Caco-2 (cell line): ENCODE measurements around the gene CTDSPL2. TPM values are rescaled to one million over a fixed set of nuclear protein-coding genes. Genes with fewer than 3 reads are reported as not detected.
"Not testable (repeated sequence)": the region's sequence is repeated elsewhere in the genome, so short reads cannot be mapped to it uniquely, and the experiment has no call there.

Experiments used
- BruUV-seq: library from RNA; stranded (reverse); fragments of 400-500 nt; replicated peaks from 2 replicates; lab custom pipeline; 2021; lab: Mats Ljungman, UMichigan
- CTCF ChIA-PET: fragments of 300-600 bp; sonication (Branson Sonifier 250); formaldehyde crosslinking; loops from one replicate; lab custom pipeline; 2022; ENCODE audit warnings: antibody characterized with exemption; lab: Charles Lee
- POLR2A ChIA-PET: fragments of 300-600 bp; sonication (Branson Sonifier 250); formaldehyde crosslinking; loops from one replicate; lab custom pipeline; 2022; ENCODE audit warnings: antibody characterized with exemption; lab: Charles Lee
- DNase-seq, 2 experiments: peaks; one replicate each; pipeline versions ENCODE4 v3.0.0 to v3.0.0-alpha.2; 2020 to 2022
- H3K27me3 ChIP-seq: replicated peaks from 2 replicates; pipeline ENCODE4 v1.6.0; 2011; ENCODE audit warnings: low read length; ENCODE audit not compliant: control insufficient read depth, insufficient read depth
- H3K36me3 ChIP-seq: 2 replicates; pipeline ENCODE4 v1.5.1; 2011; ENCODE audit warnings: low read length; ENCODE audit not compliant: control insufficient read depth, insufficient read depth
- H3K4me1 ChIP-seq: fragments of 250-450 bp; sonication (Bioruptor Pico); 2 replicates; pipeline ENCODE4 v1.5.1; 2020; ENCODE audit warnings: mild to moderate bottlenecking
- H3K4me3 ChIP-seq: 2 replicates; pipeline ENCODE4 v1.5.1; 2011; ENCODE audit warnings: low read depth, mild to moderate bottlenecking, control low read depth, low read length
- H3K9me3 ChIP-seq: fragments of 250-450 bp; sonication (Bioruptor Pico); 2 replicates; pipeline ENCODE4 v1.5.1; 2020; ENCODE audit warnings: mild to moderate bottlenecking, moderate library complexity
- H3K27ac Mint-ChIP-seq: one replicate; pipeline ENCODE4 v1.8.0; 2022; ENCODE audit warnings: mixed read lengths; ENCODE audit not compliant: unreplicated experiment
- H3K27me3 Mint-ChIP-seq: one replicate; pipeline ENCODE4 v1.8.0; 2022; ENCODE audit warnings: mixed read lengths; ENCODE audit not compliant: insufficient read depth, unreplicated experiment
- H3K36me3 Mint-ChIP-seq: one replicate; pipeline ENCODE4 v1.8.0; 2022; ENCODE audit warnings: mild to moderate bottlenecking, mixed read lengths; ENCODE audit not compliant: insufficient read depth, unreplicated experiment
- H3K4me1 Mint-ChIP-seq: one replicate; pipeline ENCODE4 v1.8.0; 2022; ENCODE audit warnings: low read depth, mixed read lengths; ENCODE audit not compliant: unreplicated experiment
- H3K4me3 Mint-ChIP-seq: one replicate; pipeline ENCODE4 v1.8.0; 2022; ENCODE audit warnings: mild to moderate bottlenecking, moderate library complexity, mixed read lengths; ENCODE audit not compliant: unreplicated experiment
- H3K9me3 Mint-ChIP-seq: one replicate; pipeline ENCODE4 v1.8.0; 2022; ENCODE audit warnings: mixed read lengths; ENCODE audit not compliant: unreplicated experiment
- CTCF ChIP-seq, 2 experiments: fragments of 200-600 bp in 1 of 2; IDR thresholded peaks; 1 replicate in 1 of 2; 2 replicates in 1 of 2; pipeline versions ENCODE4 v1.5.1 to v1.8.0; 2011 to 2022; ENCODE audit warnings: antibody characterized with exemption in 1 of 2, control low read depth in 1 of 2, inconsistent platforms in 1 of 2, low read depth in 1 of 2, low read length in 1 of 2, mild to moderate bottlenecking in 1 of 2, moderate library complexity in 1 of 2; ENCODE audit not compliant: insufficient read depth in 1 of 2, severe bottlenecking in 1 of 2, unreplicated experiment in 1 of 2
- intact Hi-C: fragments of 100-400 bp; cut with micrococcal nuclease; formaldehyde crosslinking; loops from one replicate; pipeline ENCODE4 v1.10.0; 2022; ENCODE audit not compliant: unreplicated experiment
- total RNA-seq: library from RNA; stranded (reverse); gene quantifications from 2 replicates; pipeline ENCODE4 v1.2.3, GENCODE V29; 2022

The CTDSPL2 gene
- total RNA-seq, 1 experiment from 2014 or later, result 60.8 TPM

GRCh38 chr15:44541282-44541958, 114.0 kb downstream of the CTDSPL2 start:
- H3K27me3 Mint-ChIP-seq, result no peaks in the 10 kb centered on the region
- Histone ChIP-seq H3K27me3 (no peaks in the 10 kb centered on the region), H3K9me3 (no peaks in the 10 kb centered on the region; the same call in 1 of the 2 replicates), H3K36me3 (no peaks in the 10 kb centered on the region; the same call in 1 of the 2 replicates), H3K4me1 (peaks cover 4% of the 10 kb centered on the region; the same call in 1 of the 2 replicates), H3K4me3 (no peak overlapping the region)
- ChIA-PET POLR2A (no interaction called here), CTCF (no interaction called here)
- no peak overlapping the region for H3K27ac Mint-ChIP-seq
- DNase-seq, result no peak
- peaks cover 86% of the 10 kb centered on the region for H3K36me3 Mint-ChIP-seq
- no peak for TF ChIP-seq CTCF (IDR thresholded peaks at IDR 0.05; ENCODE audit: insufficient read depth in 1 of 2, low read depth in 1 of 2, low read length in 1 of 2, severe bottlenecking in 1 of 2, unreplicated experiment in 1 of 2)
- BruUV-seq, result no TSS peak
- no peaks in the 10 kb centered on the region for H3K9me3 Mint-ChIP-seq
- no peak overlapping the region for H3K4me3 Mint-ChIP-seq
- H3K4me1 Mint-ChIP-seq, result no peaks in the 10 kb centered on the region
- intact Hi-C loops, result no loop called here

- H3K4me1 Mint-ChIP-seq, result no peaks in the 10 kb centered on the region
- BruUV-seq, result no TSS peak
- peaks cover 4% of the 10 kb centered on the region; the same call in 1 of the 2 replicates for H3K4me1 ChIP-seq
- no peaks in the 10 kb centered on the region for H3K27me3 ChIP-seq
- H3K27ac Mint-ChIP-seq, result no peak overlapping the region
- POLR2A ChIA-PET, result interaction anchor here (0.9 kb wide), 1 partner anchor 169 kb away, joined by 3 read pairs; no protein-coding TSS in a partner anchor
- DNase-seq, result no peak
- H3K9me3 Mint-ChIP-seq, result no peaks in the 10 kb centered on the region
- no peak overlapping the region for H3K4me3 Mint-ChIP-seq
- no peaks in the 10 kb centered on the region; the same call in 1 of the 2 replicates for H3K9me3 ChIP-seq
- H3K36me3 Mint-ChIP-seq, result peaks cover 86% of the 10 kb centered on the region
- no peaks in the 10 kb centered on the region; the same call in 1 of the 2 replicates for H3K36me3 ChIP-seq
- intact Hi-C loops, result no loop called here
- CTCF ChIA-PET, result no interaction called here
- TF ChIP-seq CTCF (IDR thresholded peaks at IDR 0.05; ENCODE audit: insufficient read depth in 1 of 2, low read depth in 1 of 2, low read length in 1 of 2, severe bottlenecking in 1 of 2, unreplicated experiment in 1 of 2), result no peak
- H3K4me3 ChIP-seq, result no peak overlapping the region
- H3K27me3 Mint-ChIP-seq, result no peaks in the 10 kb centered on the region
These were observed 115.2 kb downstream of the CTDSPL2 start for GRCh38 chr15:44542596-44542995.

GRCh38 chr15:44544745-44545144, 117.3 kb downstream of the CTDSPL2 start:
- DNase-seq, H3K27me3 ChIP-seq, intact Hi-C loops, H3K27ac Mint-ChIP-seq, CTCF ChIA-PET, H3K27me3 Mint-ChIP-seq, H3K4me3 ChIP-seq, H3K4me3 Mint-ChIP-seq, H3K4me1 ChIP-seq, H3K36me3 ChIP-seq, BruUV-seq, H3K9me3 ChIP-seq, H3K9me3 Mint-ChIP-seq, H3K4me1 Mint-ChIP-seq: not testable (repeated sequence)
- POLR2A ChIA-PET, result interaction anchor here (0.6 kb wide), 1 partner anchor 147 kb away, joined by 17 read pairs; no protein-coding TSS in a partner anchor
- H3K36me3 Mint-ChIP-seq, result peaks cover 86% of the 10 kb centered on the region
